Upper lobe of left lung (tissue), 6 donors: ENCODE measurements around the gene DHX29. TPM values are rescaled to one million over a fixed set of nuclear protein-coding genes. Genes with fewer than 3 reads are reported as not detected.
"Not testable (repeated sequence)": the region's sequence is repeated elsewhere in the genome, so short reads cannot be mapped to it uniquely, and the experiment has no call there.

Experiments
- ATAC-seq, 2 donors: fragments of 200-7000 bp; cut with Tn5 transposase; one replicate each; pipeline ENCODE4 v1.9.1; 2022; ENCODE audit warnings: mild to moderate bottlenecking in 2 of 2, moderate library complexity in 2 of 2; ENCODE audit not compliant: low FRiP score in 2 of 2
- DNase-seq, 2 donors: peaks; one replicate each; pipeline ENCODE4 v3.0.0-alpha.2; 2019 to 2020
- H3K27ac ChIP-seq, 4 donors: fragments of 200-600 bp; sonication (generic); one replicate each; pipeline ENCODE4 v1.5.1; 2016 to 2019
- H3K27me3 ChIP-seq, 4 donors: fragments of 200-600 bp; sonication (generic); one replicate each; pipeline ENCODE4 v1.5.1; 2017 to 2019
- H3K36me3 ChIP-seq, 4 donors: fragments of 200-600 bp; sonication (generic); one replicate each; pipeline ENCODE4 v1.5.1; 2016 to 2019
- H3K4me1 ChIP-seq, 4 donors: fragments of 200-600 bp; sonication (generic); one replicate each; pipeline ENCODE4 v1.5.1; 2018 to 2019
- H3K4me3 ChIP-seq, 4 donors: fragments of 200-600 bp; sonication (generic); one replicate each; pipeline ENCODE4 v1.5.1; 2017 to 2019; ENCODE audit warnings: mild to moderate bottlenecking in 2 of 4, moderate library complexity in 1 of 4
- H3K9me3 ChIP-seq, 4 donors: fragments of 200-600 bp; sonication (generic); one replicate each; pipeline ENCODE4 v1.5.1; 2018 to 2019
- EP300 ChIP-seq, 4 donors: sonication (generic); formaldehyde crosslinking; IDR thresholded peaks; one replicate each; pipeline ENCODE4 v1.5.1; 2017; ENCODE audit warnings: antibody characterized with exemption in 4 of 4, control low read depth in 2 of 4
- POLR2A ChIP-seq, 4 donors: fragments of 450-650 bp; IDR thresholded peaks; one replicate each; pipeline ENCODE4 v1.5.1; 2016 to 2017; ENCODE audit warnings: antibody characterized with exemption in 4 of 4, mild to moderate bottlenecking in 2 of 4
- POLR2AphosphoS5 ChIP-seq, 2 donors: sonication (generic); formaldehyde crosslinking; IDR thresholded peaks; one replicate each; pipeline ENCODE4 v1.5.1; 2017; ENCODE audit warnings: antibody characterized with exemption in 2 of 2
- WGBS, 2 donors: methylation state at CpG; one replicate each; pipeline ENCODE4 v1.1.5; 2017 to 2018; 5-methylcytosine and 5-hydroxymethylcytosine counted together
- total RNA-seq, 6 donors: library from RNA; depleted of rRNA in 4 of 6; stranded (reverse); fragments of >200 nt in 4 of 6; gene quantifications; one replicate each; pipeline versions ENCODE4 v1.1.0 to v1.2.1, GENCODE V29; 2016 to 2021
- TF ChIP-seq, protein P1 (sequence below), 6 experiments: fragments of 450-650 bp in 4 of 6; fragments of 200-600 bp in 2 of 6; sonication (generic) in 2 of 6; IDR thresholded peaks; one replicate each; pipeline ENCODE4 v1.5.1; 2016 to 2019; ENCODE audit warnings: antibody characterized with exemption in 6 of 6
- donor health status: DM: no; HTN: no; CAD: no; lungs with moderate emphysema.
- donor health status: DM: no; HTN: yes; CAD: no; lungs with severe emphysema.

Gene DHX29
- total RNA-seq, 6 donors from 2014 or later, result 19.5 to 36.7 (median 24.1) TPM

DNA sequence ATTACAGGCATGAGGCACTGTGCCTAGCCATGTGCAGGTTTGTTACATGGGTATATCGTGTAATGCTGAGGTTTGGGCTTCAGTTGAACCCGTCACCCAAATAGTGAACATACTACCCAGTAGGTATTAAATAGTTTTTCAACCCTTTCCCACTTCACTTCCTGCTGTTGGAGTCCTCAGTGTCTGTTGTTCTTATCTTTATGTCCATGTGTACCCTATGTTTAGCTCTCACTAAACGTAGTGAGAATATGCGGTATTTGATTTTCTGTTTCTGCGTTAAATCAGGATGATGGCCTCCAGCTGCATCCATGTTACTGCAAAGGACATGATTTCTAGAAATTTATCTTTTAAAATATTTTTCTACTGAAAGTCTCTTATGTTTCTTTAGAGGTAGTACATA lies 18.1 kb upstream of the DHX29 start:
- ATAC-seq (no peak), DNase-seq (no peak)
- H3K4me3 ChIP-seq, result no peak overlapping the region
- WGBS, 2 donors, result 94 to 97% methylated on average over 5 of the region's 5 CpGs
- peaks cover 0 to 4% (median 0%) of the 10 kb centered on the region in 4 donors for H3K4me1 ChIP-seq
- no peaks in the 10 kb centered on the region for H3K27me3 ChIP-seq
- peaks cover 0 to 38% (median 4%) of the 10 kb centered on the region in 4 donors for H3K36me3 ChIP-seq
- TF ChIP-seq POLR2AphosphoS5 (IDR thresholded peaks at IDR 0.05), result no peak
- TF ChIP-seq POLR2A (IDR thresholded peaks at IDR 0.05), result no peak
- no peak for TF ChIP-seq EP300 (IDR thresholded peaks at IDR 0.05)
- TF ChIP-seq, protein P1, sequence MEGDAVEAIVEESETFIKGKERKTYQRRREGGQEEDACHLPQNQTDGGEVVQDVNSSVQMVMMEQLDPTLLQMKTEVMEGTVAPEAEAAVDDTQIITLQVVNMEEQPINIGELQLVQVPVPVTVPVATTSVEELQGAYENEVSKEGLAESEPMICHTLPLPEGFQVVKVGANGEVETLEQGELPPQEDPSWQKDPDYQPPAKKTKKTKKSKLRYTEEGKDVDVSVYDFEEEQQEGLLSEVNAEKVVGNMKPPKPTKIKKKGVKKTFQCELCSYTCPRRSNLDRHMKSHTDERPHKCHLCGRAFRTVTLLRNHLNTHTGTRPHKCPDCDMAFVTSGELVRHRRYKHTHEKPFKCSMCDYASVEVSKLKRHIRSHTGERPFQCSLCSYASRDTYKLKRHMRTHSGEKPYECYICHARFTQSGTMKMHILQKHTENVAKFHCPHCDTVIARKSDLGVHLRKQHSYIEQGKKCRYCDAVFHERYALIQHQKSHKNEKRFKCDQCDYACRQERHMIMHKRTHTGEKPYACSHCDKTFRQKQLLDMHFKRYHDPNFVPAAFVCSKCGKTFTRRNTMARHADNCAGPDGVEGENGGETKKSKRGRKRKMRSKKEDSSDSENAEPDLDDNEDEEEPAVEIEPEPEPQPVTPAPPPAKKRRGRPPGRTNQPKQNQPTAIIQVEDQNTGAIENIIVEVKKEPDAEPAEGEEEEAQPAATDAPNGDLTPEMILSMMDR (IDR thresholded peaks at IDR 0.05), result no peak
- H3K9me3 ChIP-seq, result no peaks in the 10 kb centered on the region
- H3K27ac ChIP-seq, result no peak overlapping the region

DNA sequence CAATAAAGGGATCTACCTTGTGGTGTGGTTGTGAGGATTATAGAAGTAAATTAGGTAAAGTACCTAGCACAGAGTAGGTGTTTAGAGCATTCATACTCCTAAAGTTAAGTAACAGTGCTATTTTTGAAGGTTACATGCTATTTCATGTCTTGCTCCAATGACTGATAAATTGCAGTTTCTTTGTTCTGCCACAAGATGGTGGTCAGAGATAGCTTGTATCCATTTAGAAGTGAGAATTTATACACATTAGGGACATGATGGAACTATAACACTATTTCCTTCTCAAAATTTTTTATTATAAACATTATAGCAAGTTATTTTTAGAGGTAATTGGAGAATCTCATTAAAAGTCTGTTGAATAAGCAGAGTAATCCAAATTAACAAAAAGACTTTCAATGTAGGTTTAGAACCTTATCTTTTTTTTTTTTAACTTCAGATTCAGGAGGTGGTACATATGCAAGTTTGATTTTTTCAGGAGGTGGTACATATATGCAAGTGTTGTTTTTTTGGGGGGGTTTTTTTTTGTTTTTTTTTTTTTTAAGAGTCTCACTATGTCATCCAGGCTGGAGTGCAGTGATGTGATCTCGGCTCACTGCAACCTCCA lies 17.4 kb upstream of the DHX29 start:
- peaks cover 0 to 31% (median 4%) of the 10 kb centered on the region in 4 donors for H3K36me3 ChIP-seq
- 93 to 100% methylated on average over 1 of the region's 1 CpG for WGBS, 2 donors
- no peak for ATAC-seq
- no peak overlapping the region for H3K27ac ChIP-seq
- TF ChIP-seq EP300 (IDR thresholded peaks at IDR 0.05) (no peak), POLR2A (IDR thresholded peaks at IDR 0.05) (no peak), POLR2AphosphoS5 (IDR thresholded peaks at IDR 0.05) (no peak)
- TF ChIP-seq, protein P1 (IDR thresholded peaks at IDR 0.05), result peak in 4 of 6 experiments; percentile 22 to 51 (median 48)
- no peak overlapping the region for H3K4me3 ChIP-seq
- H3K9me3 ChIP-seq, result no peaks in the 10 kb centered on the region
- no peaks in the 10 kb centered on the region for H3K27me3 ChIP-seq
- H3K4me1 ChIP-seq, result peaks cover 0 to under 1% (median 0%) of the 10 kb centered on the region in 4 donors
- no peak for DNase-seq

DNA sequence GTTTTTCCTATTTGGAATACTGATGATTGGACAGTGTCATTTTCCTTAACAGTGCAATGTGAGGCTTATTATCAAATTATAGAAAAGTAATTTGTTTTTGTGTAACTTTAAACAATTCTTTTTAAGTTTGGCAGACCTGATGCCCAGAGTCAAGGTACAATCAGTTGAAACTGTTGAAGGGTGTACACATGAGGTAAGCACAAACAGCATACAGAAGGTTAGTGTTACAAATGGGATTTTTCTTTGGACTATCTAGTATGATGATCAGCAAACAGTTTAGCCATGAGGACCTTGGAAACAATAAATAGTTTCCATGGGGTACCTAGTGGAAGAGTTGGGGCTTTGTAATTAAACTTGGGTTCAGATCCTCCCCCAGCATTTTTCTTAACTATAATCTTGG lies 16.5 kb upstream of the DHX29 start:
- no peak for ATAC-seq
- TF ChIP-seq, protein P1 (IDR thresholded peaks at IDR 0.05), result no peak
- TF ChIP-seq POLR2A (IDR thresholded peaks at IDR 0.05) (no peak), EP300 (IDR thresholded peaks at IDR 0.05) (no peak), POLR2AphosphoS5 (IDR thresholded peaks at IDR 0.05) (no peak)

DNA sequence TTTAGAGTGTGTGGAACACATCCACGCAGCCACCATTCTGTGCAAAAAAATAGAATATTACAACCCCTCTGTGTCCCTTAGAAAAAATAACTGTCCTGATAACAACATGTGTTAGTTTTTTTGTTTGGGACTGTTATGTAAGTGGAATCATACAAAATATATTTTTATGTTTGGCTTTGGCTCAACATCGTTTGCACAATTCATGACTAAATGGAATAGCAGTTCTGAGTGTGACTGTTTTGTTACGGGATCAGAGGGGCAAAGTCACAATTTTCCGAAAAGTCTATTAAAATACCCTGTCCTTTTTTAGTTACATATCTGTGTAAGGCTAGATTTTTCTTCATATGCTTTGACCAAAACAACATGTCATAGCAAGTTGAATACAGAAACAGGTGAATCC lies 13.1 kb upstream of the DHX29 start:
- ATAC-seq, result peak in 1 of 2 donors; percentile 24
- Histone ChIP-seq H3K4me1 (no peaks in the 10 kb centered on the region), H3K4me3 (no peak overlapping the region), H3K36me3 (peaks cover 0 to 7% (median 2%) of the 10 kb centered on the region in 4 donors), H3K27ac (no peak overlapping the region), H3K9me3 (no peaks in the 10 kb centered on the region), H3K27me3 (no peaks in the 10 kb centered on the region)
- TF ChIP-seq POLR2AphosphoS5 (IDR thresholded peaks at IDR 0.05) (no peak), POLR2A (IDR thresholded peaks at IDR 0.05) (no peak), EP300 (IDR thresholded peaks at IDR 0.05) (no peak)
- TF ChIP-seq, protein P1 (IDR thresholded peaks at IDR 0.05), result no peak
- DNase-seq, result no peak
- 82 to 85% methylated on average over 4 of the region's 4 CpGs for WGBS, 2 donors

More for the DNA sequence above, 16.5 kb upstream of the DHX29 start:
- Histone ChIP-seq H3K4me1 (no peaks in the 10 kb centered on the region), H3K27ac (no peak overlapping the region), H3K36me3 (peaks cover 0 to 24% (median 2%) of the 10 kb centered on the region in 4 donors), H3K9me3 (no peaks in the 10 kb centered on the region), H3K4me3 (no peak overlapping the region), H3K27me3 (no peaks in the 10 kb centered on the region)
- no peak for DNase-seq

DNA sequence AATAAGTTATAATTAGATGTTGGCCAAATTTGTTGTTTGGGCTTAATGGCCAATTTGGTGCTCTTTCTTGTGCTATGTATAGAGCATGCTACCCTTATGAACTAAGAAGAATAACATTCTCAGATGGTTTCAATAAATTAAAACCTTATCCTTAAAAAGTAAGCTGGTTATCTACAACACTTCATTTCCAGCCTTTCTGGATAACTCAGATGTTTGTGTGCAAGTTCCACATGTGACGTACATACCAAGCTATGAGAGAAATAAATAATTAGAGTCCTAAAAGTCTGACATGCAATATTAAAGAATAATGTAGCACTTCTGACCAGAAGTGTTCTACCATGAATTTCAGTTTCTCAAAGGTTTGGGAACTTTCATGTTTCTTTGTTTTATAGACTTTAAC lies 12.0 kb upstream of the DHX29 start:
- Histone ChIP-seq H3K4me3 (no peak overlapping the region), H3K27me3 (no peaks in the 10 kb centered on the region), H3K36me3 (peaks cover 0 to 7% (median 2%) of the 10 kb centered on the region in 4 donors), H3K27ac (peak overlapping the region in 1 of 4 donors; percentile 7), H3K4me1 (peaks cover 0 to 4% (median 2%) of the 10 kb centered on the region in 4 donors), H3K9me3 (no peaks in the 10 kb centered on the region)
- ATAC-seq, result no peak
- 84 to 85% methylated on average over 1 of the region's 1 CpG for WGBS, 2 donors
- no peak for DNase-seq
- TF ChIP-seq, protein P1 (IDR thresholded peaks at IDR 0.05), result no peak
- TF ChIP-seq POLR2A (IDR thresholded peaks at IDR 0.05), result no peak
- no peak for TF ChIP-seq EP300 (IDR thresholded peaks at IDR 0.05)
- no peak for TF ChIP-seq POLR2AphosphoS5 (IDR thresholded peaks at IDR 0.05)

DNA sequence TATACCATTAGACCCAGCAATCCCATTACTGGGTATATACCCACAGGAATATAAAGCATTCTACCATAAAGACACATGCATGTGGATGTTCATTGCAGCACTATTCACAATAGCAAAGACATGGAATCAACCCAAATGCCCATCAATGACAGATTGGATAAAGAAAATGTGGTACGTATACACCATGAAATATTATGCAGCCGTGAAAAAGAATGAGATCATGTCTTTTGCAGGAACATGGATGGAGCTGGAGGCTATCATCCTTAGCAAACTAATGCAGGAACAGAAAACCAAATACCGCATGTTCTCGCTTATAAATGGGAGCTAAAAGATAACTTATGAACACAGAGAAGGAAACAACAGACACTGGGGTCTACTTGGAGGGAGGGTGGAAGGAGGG lies 10.7 kb upstream of the DHX29 start:
- not testable (repeated sequence) for ATAC-seq, H3K27me3 ChIP-seq, H3K4me3 ChIP-seq, H3K27ac ChIP-seq, H3K36me3 ChIP-seq, H3K9me3 ChIP-seq, DNase-seq
- peaks cover 0 to 11% (median 4%) of the 10 kb centered on the region in 4 donors for H3K4me1 ChIP-seq
- WGBS, 2 donors, result 98 to 100% methylated on average over 4 of the region's 4 CpGs
